Muscle layer of duodenum (tissue), 2 donors: ENCODE data around the gene SLC25A44.

Source experiments
- H3K27ac ChIP-seq: one replicate; pipeline ENCODE4 v1.7.0; 2013; ENCODE audit warnings: mild to moderate bottlenecking, low read length
- H3K27me3 ChIP-seq: one replicate; pipeline ENCODE4 v1.7.0; 2013; ENCODE audit warnings: low read depth, mild to moderate bottlenecking, control low read depth, low read length
- H3K36me3 ChIP-seq, 2 donors: one replicate each; pipeline ENCODE4 v1.7.0; 2013; ENCODE audit warnings: low read length in 2 of 2, control low read depth in 1 of 2, mild to moderate bottlenecking in 1 of 2; ENCODE audit not compliant: insufficient read depth in 2 of 2, control insufficient read depth in 1 of 2
- H3K4me1 ChIP-seq, 2 donors: one replicate each; pipeline ENCODE4 v1.7.0; 2013; ENCODE audit warnings: low read length in 2 of 2, mild to moderate bottlenecking in 2 of 2, control low read depth in 1 of 2, moderate library complexity in 1 of 2; ENCODE audit not compliant: insufficient read depth in 2 of 2, control insufficient read depth in 1 of 2
- H3K4me3 ChIP-seq, 2 donors: one replicate each; pipeline ENCODE4 v1.7.0; 2013; ENCODE audit warnings: low read length in 2 of 2, low read depth in 1 of 2, mild to moderate bottlenecking in 1 of 2
- H3K9me3 ChIP-seq, 2 donors: one replicate each; pipeline ENCODE4 v1.7.0; 2013; ENCODE audit warnings: low read length in 2 of 2, control low read depth in 1 of 2, mild to moderate bottlenecking in 1 of 2; ENCODE audit not compliant: control insufficient read depth in 1 of 2
- donor health status: healthy.

The SLC25A44 gene

DNA sequence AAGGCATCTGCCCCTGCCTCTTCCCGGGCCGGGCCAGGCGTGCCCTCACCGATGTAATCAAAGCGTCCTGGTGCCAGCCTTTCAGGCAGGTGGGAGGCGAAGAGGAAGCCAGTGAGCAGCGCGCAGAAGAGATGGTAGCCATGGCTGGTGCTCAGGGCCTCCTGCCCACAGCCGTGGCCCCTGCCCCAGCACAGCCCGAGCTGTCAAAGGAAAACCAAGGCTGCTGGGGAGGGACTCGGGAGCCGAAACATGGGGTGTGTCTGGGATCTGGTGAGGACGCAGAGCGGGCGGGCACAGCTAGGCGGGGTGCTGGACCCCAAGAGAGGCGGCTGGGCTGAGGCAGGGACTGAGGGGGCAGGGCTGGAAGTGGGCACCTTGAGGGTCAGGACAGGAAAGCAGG, 50.8 kb downstream of the SLC25A44 start:
- Histone ChIP-seq H3K4me3 (no peak overlapping the region), H3K27me3 (peaks cover 11% of the 10 kb centered on the region), H3K4me1 (peaks cover 4 to 29% of the 10 kb centered on the region in 2 donors), H3K36me3 (peaks cover 7 to 26% of the 10 kb centered on the region in 2 donors), H3K27ac (no peak overlapping the region), H3K9me3 (no peaks in the 10 kb centered on the region)

DNA sequence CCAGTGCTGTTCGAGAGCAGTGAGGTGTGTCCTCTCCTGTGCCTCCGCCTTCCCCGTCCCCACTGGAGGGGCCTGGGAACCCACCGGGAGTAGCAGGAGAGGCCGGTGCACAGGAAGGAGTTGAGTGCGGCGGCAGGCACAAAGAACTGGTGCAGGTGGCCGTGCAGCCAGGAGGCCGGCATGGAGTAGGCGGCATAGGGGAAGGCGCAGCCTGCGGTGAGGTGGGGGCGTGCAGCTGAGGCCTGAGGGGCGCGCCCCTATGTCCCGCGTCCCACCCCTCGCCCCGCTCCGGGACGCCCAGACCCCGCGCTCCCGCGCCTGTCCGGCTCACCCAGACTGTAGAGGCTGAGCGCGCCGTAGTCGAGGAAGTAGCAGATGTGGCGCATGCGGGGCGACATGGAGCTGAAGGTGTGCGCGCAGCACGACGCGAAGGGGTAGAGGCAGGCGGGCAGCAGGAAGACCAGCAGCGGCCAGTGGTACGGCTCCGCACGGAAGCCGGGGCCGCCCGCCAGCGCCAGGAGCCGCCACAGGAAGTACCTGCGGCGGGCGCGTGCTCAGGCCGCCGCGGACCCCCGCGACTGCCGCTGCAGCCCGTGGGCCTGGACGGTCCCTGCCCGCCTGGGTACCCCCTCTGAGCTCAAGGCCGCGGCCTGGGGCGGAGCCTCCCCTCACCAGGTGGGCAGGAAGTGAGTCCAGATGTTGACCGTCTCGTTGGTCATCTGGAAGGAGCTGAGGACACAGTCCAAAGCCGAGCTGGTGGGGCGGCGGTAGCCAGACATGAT, 51.7 kb downstream of the SLC25A44 start:
- Histone ChIP-seq H3K27me3 (peaks cover 11% of the 10 kb centered on the region), H3K4me3 (peak overlapping the region; percentile 11 to 30), H3K36me3 (peaks cover 6 to 32% of the 10 kb centered on the region in 2 donors), H3K4me1 (peaks cover 4 to 29% of the 10 kb centered on the region in 2 donors), H3K27ac (no peak overlapping the region), H3K9me3 (no peaks in the 10 kb centered on the region)

DNA sequence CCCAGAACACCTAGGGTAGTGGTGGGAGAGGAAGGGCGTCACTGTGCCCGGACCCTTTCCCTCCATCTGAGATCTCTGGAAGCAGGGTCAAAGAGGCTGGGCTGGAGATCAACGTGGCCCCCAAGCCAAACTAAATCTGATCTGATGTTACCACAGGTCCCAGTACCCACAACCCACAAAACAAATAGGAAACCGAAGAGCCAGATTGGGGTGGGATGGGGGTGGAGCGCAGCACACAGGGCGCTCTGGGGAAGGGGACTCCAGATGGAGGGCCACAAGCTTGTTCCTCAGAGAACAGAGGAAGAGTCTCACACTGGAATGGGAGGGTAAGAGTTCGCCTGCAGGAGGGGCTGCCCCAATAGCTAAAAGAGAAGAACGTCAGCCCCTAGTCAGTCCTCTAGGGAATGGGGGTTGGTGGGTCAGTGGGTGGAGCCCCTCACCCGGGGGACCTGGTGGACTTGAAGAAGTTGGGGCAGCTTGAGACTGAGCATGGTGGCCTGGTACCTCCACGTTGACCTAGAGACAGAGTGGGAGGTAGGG, 52.4 kb downstream of the SLC25A44 start:
- Histone ChIP-seq H3K27me3 (peaks cover 11% of the 10 kb centered on the region), H3K4me1 (peaks cover 4 to 29% of the 10 kb centered on the region in 2 donors), H3K9me3 (no peaks in the 10 kb centered on the region), H3K36me3 (peaks cover 12 to 33% of the 10 kb centered on the region in 2 donors), H3K27ac (no peak overlapping the region), H3K4me3 (peak overlapping the region in 1 of 2 donors; percentile 30)

DNA sequence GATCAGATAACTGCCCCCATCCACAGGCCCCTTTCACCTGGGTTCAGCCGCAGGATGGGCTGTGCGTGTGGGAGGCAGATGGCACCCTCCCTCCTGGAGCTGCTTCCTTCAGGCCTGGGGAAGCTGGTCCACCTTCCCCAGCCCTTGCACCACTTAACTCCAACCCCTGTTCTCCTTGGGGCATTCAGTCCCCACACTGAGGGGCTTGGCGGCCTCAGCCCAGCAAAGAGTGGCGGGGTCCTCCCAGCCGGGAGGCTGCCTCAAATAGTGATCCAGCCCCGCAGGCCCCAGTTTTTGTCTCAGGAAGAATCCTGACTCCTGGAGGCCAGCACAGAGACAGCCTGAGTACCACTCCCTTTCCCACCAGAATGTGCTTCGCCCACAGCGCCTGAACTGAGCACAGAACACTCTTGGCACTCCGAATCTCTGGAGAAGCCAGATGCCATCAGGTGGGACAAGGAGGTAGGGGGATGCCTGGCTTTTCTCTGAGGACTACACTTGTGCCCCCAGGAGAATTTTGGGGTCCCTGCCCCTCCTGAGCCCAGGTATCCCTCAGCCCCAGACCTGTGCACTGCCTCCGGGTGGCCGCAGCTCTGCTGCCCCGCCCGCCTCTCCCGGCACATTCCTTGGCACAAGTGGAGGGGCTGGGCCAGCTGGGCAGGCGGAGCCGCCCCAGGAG, 53.0 kb downstream of the SLC25A44 start:
- H3K9me3 ChIP-seq = no peaks in the 10 kb centered on the region
- H3K27ac ChIP-seq = no peak overlapping the region
- H3K27me3 ChIP-seq = peaks cover 11% of the 10 kb centered on the region
- H3K4me3 ChIP-seq = no peak overlapping the region
- peaks cover 4 to 29% of the 10 kb centered on the region in 2 donors for H3K4me1 ChIP-seq
- peaks cover 18 to 35% of the 10 kb centered on the region in 2 donors for H3K36me3 ChIP-seq

DNA sequence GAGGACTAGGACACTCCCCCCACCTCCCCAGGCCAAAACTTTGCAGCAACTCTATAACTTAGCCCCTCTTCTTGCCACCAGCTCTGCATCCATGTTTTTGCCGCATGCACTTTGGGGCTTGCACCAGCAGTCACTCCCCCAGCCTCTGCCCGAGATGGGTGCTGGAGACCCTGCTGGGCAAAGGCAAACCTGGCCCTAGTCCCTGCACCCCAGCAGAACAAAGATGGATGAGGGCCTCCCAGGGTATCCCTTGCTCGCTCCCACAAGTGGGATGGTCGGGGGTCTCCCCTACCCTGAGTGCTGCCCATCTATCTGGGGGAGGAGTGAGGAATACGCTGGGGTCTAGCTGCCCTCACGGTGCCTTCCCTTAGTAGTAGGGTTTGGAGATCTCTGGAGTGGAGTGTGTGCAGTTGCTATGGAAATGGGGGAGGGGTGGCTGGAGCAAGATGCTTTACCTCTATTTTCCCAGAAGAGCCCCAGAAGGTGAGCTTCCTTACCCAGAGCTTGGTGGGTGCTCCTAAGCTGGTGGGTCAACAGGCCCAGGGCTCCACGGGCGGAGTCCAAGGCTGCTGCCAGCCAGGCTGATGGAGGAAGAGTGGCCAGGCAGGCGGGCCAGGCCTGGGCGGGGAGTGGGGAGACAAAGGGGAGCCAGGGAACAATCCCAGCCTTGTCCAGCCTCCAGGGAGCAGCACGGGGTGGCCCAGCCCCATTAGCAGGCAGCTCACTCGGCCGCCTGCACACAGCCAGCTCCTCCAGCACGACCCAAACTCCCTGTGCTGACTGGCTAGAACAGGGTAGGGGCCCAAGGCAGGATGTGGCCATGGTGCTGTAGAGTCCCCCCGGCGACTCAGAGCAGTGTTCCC, 53.8 kb downstream of the SLC25A44 start, which contains the start of gene PAQR6:
TSS of gene PAQR6 (minus strand) at position 597 of the 863 bp plus-strand sequence. CDS start 1,325 bp downstream, outside the sequence.
- H3K27me3 ChIP-seq = peaks cover 11% of the 10 kb centered on the region
- H3K36me3 ChIP-seq = peaks cover 25 to 38% of the 10 kb centered on the region in 2 donors
- no peaks in the 10 kb centered on the region for H3K9me3 ChIP-seq
- H3K4me3 ChIP-seq = no peak within 1 kb of the TSS
- peaks cover 4 to 29% of the 10 kb centered on the region in 2 donors for H3K4me1 ChIP-seq
- no peak within 1 kb of the TSS for H3K27ac ChIP-seq

DNA sequence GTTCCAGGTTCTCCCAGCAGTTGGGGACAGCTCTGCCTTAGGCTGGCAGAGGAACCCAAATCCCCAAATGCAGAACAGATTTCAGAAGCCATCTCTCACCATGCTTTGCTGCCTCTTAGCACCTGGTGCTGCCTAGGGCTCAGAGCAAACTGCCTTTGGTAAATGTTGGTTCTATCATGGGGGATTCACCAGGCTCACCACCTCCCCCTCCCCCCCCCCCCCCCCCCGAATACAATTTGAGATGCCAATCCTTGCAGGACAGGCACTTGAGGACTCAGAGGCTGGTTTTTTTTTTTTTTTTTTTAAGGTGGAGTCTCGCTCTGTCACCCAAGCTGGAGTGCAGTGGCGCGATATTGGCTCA, 54.4 kb downstream of the SLC25A44 start:
- peaks cover 11% of the 10 kb centered on the region for H3K27me3 ChIP-seq
- H3K27ac ChIP-seq = no peak overlapping the region
- H3K36me3 ChIP-seq = peaks cover 31 to 44% of the 10 kb centered on the region in 2 donors
- H3K9me3 ChIP-seq = no peaks in the 10 kb centered on the region
- no peak overlapping the region for H3K4me3 ChIP-seq
- peaks cover 4 to 29% of the 10 kb centered on the region in 2 donors for H3K4me1 ChIP-seq

DNA sequence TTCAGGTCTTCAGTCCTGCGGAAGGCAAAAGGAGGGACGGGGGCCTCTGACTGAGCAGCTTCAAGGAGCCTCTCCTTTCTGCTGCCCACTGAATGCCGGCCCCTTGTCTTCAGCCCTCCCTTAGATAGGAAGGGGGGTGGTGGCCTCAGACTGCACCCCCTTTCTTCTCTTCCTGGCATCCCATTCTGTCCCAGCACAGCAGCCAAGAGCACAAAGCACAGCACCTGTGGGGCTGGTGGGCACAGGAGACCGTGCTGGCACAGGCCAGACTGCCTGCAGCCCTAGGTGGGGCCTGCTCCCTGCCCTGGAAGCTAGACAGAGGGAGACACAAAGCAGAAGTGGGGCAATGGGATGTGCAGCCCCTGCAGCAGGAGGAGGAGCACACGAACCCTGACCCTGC, 55.7 kb downstream of the SLC25A44 start:
- H3K27ac ChIP-seq = no peak overlapping the region
- H3K36me3 ChIP-seq = peaks cover 41 to 56% of the 10 kb centered on the region in 2 donors
- peaks cover 11% of the 10 kb centered on the region for H3K27me3 ChIP-seq
- H3K4me3 ChIP-seq = no peak overlapping the region
- H3K4me1 ChIP-seq = peaks cover 4 to 29% of the 10 kb centered on the region in 2 donors
- no peaks in the 10 kb centered on the region for H3K9me3 ChIP-seq

DNA sequence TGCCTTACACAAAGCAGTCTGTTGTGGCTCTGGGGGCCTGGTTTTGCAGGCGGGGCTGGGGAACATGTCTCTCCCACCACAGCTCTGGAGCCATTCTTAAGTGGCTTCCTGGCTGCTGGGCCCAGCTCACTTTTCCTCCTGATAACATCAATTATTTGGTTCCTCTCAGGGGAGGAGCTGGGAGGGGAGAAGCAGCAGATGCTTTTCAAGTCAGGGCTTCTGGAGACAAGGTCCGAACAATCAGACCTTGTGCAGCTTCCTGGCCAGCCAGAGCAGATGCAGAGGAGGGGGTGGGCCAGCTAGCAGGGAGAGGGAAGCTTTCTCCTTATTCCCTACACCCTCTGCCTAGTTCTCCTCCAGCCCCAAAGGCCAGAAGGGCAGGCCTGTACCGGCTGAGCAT, 57.6 kb downstream of the SLC25A44 start:
- Histone ChIP-seq H3K27ac (no peak overlapping the region), H3K36me3 (peaks cover 50 to 65% of the 10 kb centered on the region in 2 donors)

DNA sequence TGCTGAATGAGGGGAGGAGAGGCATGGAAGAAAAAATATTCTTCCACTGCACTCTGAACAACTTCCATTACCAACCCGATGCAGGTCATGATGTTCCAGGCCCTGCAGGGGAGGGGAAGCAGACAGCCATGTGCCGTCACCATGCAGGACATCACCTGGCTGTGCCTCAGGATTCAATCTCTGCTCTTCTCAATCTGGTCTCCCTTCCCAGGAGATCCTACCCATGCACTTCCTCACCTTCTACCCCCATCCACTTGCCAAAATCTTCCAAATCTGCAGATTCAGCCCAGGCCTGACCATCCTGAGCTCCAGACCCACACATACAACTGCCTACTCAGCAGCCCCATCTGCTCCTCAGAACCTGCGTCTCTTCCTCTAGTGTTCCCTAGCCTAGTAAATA, 59.7 kb downstream of the SLC25A44 start:
- Histone ChIP-seq H3K36me3 (peaks cover 68 to 86% of the 10 kb centered on the region in 2 donors), H3K27ac (no peak overlapping the region)

More for the DNA sequence above, 57.6 kb downstream of the SLC25A44 start:
- Histone ChIP-seq H3K4me1 (peaks cover 0 to 15% of the 10 kb centered on the region in 2 donors), H3K27me3 (no peaks in the 10 kb centered on the region), H3K4me3 (no peak overlapping the region), H3K9me3 (no peaks in the 10 kb centered on the region)

DNA sequence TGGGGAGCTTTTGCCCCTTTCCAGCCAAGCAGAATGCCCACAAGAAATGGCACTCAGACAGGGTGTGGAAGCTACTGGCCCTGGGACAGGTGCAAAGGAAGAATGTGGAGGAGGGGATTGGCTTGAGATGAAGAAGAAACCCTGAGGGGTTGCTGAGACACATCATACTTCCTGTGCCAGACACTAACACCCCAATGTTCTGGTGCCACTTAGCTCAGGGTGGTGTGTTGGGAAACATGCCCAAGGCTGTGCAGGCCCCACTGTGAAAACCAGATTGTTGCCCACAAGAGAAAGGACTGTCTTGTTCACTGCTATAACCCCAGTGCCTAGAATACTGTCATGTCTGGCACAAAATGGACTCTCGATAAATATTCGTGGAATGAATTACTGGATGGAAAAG, 63.8 kb downstream of the SLC25A44 start:
- no peak overlapping the region for H3K27ac ChIP-seq
- H3K9me3 ChIP-seq = no peaks in the 10 kb centered on the region
- H3K36me3 ChIP-seq = peaks cover 74 to 87% of the 10 kb centered on the region in 2 donors
- H3K27me3 ChIP-seq = no peaks in the 10 kb centered on the region
- H3K4me1 ChIP-seq = no peaks in the 10 kb centered on the region
- H3K4me3 ChIP-seq = no peak overlapping the region

More for the DNA sequence above, 59.7 kb downstream of the SLC25A44 start:
- Histone ChIP-seq H3K9me3 (no peaks in the 10 kb centered on the region), H3K4me1 (no peaks in the 10 kb centered on the region), H3K4me3 (no peak overlapping the region), H3K27me3 (no peaks in the 10 kb centered on the region)
